Choroid plexus epithelial cell (primary cell): Measurements from ENCODE around the gene IL36A.

Experiments used
- DNase-seq: peaks from one replicate; pipeline ENCODE4 v3.0.0-alpha.2; 2010; ENCODE audit warnings: low read depth
- H3K4me3 ChIP-seq: 2 replicates; pipeline ENCODE4 v1.5.1; 2011; ENCODE audit warnings: low read depth, mild to moderate bottlenecking, control low read depth, low read length, moderate library complexity
- CTCF ChIP-seq: conservative IDR thresholded peaks from 2 replicates; pipeline ENCODE4 v1.5.1; 2011; ENCODE audit warnings: low read depth, mild to moderate bottlenecking, control low read depth, inconsistent platforms, low read length, moderate library complexity

Gene IL36A

GRCh38 chr2:113054066-113054465 is 48.8 kb downstream of the IL36A start:
- DNase-seq, result no peak
- no peak for TF ChIP-seq CTCF
- no peak overlapping the region for H3K4me3 ChIP-seq

- TF ChIP-seq CTCF, result no peak
- peak; percentile 17 for DNase-seq
- H3K4me3 ChIP-seq, result no peak overlapping the region
Observed at GRCh38 chr2:113056521-113056920, 51.3 kb downstream of the IL36A start.

- no peak for DNase-seq
- H3K4me3 ChIP-seq, result no peak overlapping the region
- TF ChIP-seq CTCF, result no peak
Observed at GRCh38 chr2:113057117-113057516, 51.9 kb downstream of the IL36A start.
